Heart left ventricle (tissue), 13 donors: ENCODE measurements around the gene HPRT1.

Source experiments
- CTCF ChIP-seq, 12 donors: fragments of 200-600 bp; sonication (generic) in 4 of 12; IDR thresholded peaks; one replicate each; pipeline versions ENCODE4 v1.5.0 to v1.8.0; 2018 to 2022; ENCODE audit warnings: antibody characterized with exemption in 12 of 12, mild to moderate bottlenecking in 5 of 12
- POLR2A ChIP-seq, 2 donors: fragments of 450-650 bp; IDR thresholded peaks; one replicate each; pipeline ENCODE4 v1.6.1; 2017; ENCODE audit warnings: antibody characterized with exemption in 2 of 2, mild to moderate bottlenecking in 2 of 2, moderate library complexity in 2 of 2
- donor health status: ischemic (EF 13 %, LVEDD 7.1; RV severe dilation, severe dysfunction).
- donor health status: DM: no; HTN: yes; CAD: no.
- donor health status: DM: no; HTN: no; CAD: no.
- donor health status: ischemic (EF 25% LVEDD 6.9; RV normal size, moderate dysfunction).
- donor health status: ischemic (EF 25% LVEDD 5.7; RV mildly dilated, moderate dysfunction).
- donor health status: ischemic (EF 35%, LVEDD 5.7; RV mildly dilated, moderate dysfunction).
- donor health status: nonischemic (EF 11% LVEDD 7.7; RV severe dilation, severe dysfunction).
- donor health status: DM: yes; HTN: yes; CAD: no.
- donor health status: PGD.
- donor health status: ischemic (EF 29% LVEDD 5.4; RV normal size, mild dysfunction).
- donor health status: nonischemic (EF 23%, LVEDD 6.1; RV moderate dilation, normal function).

DNA sequence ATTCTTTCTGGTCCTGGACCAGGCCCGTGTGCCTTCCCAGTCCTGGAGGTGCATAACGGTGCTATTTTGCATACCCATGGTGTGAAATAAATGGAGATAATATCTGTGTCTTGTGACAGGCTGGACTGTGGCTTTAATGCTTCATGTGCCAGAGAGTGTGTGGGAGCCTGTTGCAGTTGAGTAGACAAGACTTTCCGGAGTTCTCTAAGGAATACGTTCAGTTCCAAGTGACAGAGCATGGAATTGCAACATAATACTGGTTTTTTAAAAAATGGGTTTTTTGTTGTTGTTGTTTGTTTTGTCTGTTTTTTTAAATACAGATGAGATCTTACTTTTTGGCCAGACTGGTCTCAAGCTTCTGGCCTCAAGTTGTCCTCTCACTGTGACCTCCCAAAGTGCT lies 74.0 kb downstream of the HPRT1 start:
- no peak for TF ChIP-seq CTCF (IDR thresholded peaks at IDR 0.05)
- TF ChIP-seq POLR2A (IDR thresholded peaks at IDR 0.05): no peak
